Measurements from ENCODE around the gene AADAC.
"Not testable (repeated sequence)": the region's sequence is repeated elsewhere in the genome, so short reads cannot be mapped to it uniquely, and the experiment has no call there.

Gene AADAC

DNA sequence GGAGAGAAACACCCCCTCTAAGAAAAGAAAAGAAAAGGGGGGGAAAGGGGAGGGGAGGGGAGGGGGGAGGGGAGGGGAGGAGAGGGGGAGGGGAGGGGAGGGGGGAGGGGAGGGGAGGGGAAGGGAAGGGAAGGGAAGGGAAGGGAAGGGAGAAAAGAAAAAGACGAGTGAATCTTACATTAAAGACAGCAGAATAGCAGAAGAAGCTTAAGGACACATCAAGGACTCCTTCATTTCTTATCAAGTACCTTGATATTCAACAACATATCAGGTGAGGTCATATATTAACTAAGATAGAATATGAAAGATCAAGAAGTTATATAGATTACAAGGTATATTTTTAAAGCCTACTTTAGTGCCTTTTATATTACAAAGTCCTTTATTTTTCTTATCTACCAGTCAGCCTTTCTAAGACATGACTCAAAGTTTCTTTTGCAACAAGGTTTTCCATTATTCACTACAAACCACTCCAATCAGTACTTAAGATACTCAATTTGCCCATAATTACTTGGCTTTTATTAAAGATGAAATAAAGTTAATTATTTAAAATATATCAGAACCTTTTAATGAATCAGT is 17.7 kb upstream of the AADAC start:
- DNase-seq (ENCODE audit: low read depth): no peak
- TF ChIP-seq, protein P1, sequence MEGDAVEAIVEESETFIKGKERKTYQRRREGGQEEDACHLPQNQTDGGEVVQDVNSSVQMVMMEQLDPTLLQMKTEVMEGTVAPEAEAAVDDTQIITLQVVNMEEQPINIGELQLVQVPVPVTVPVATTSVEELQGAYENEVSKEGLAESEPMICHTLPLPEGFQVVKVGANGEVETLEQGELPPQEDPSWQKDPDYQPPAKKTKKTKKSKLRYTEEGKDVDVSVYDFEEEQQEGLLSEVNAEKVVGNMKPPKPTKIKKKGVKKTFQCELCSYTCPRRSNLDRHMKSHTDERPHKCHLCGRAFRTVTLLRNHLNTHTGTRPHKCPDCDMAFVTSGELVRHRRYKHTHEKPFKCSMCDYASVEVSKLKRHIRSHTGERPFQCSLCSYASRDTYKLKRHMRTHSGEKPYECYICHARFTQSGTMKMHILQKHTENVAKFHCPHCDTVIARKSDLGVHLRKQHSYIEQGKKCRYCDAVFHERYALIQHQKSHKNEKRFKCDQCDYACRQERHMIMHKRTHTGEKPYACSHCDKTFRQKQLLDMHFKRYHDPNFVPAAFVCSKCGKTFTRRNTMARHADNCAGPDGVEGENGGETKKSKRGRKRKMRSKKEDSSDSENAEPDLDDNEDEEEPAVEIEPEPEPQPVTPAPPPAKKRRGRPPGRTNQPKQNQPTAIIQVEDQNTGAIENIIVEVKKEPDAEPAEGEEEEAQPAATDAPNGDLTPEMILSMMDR (conservative IDR thresholded peaks at IDR 0.05; ENCODE audit: low read length): no peak
- no peak overlapping the region for H3K4me3 ChIP-seq (ENCODE audit: low read length)

DNA sequence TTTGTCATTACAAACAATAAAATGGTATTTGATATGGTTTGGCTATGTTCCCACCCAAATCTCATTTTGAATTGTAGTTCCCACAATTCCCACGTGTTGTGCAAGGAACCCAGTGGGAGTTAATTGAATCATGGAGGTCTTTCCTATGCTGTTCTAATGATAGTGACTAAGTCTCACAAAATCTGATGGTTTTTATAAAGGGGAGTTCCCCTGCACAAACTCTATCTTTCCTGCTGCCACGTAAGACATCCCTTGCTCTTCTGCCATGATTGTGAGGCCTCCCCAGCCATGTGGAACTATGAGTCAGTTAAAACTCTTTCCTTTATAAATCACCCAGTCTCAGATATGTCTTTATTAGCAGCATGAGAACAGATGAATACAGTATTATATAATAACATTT is 15.4 kb upstream of the AADAC start:
- H3K4me3 ChIP-seq (ENCODE audit: low read length): no peak overlapping the region
- TF ChIP-seq, protein P1 (conservative IDR thresholded peaks at IDR 0.05; ENCODE audit: low read length): no peak
- no peak for DNase-seq (ENCODE audit: low read depth)

DNA sequence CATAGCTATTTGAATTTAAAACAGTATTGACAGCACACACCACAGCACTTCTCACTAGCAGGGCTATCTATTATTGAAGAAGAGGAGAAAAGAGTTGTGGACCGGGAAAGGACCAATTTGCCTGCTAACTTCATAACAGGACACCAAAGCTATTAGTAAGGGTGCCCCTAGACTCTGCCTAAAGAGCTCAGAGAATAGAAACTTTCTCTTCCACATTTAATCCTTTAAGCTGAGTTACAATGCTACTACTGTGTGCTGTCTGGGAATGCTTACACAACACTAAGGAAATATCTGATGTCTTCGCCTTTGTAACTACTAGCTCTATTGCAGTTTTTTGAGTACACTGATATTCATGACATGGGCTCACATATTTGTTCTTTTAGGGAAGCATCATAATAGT is 13.5 kb upstream of the AADAC start:
- TF ChIP-seq, protein P1 (conservative IDR thresholded peaks at IDR 0.05; ENCODE audit: low read length): no peak
- H3K4me3 ChIP-seq (ENCODE audit: low read length): no peak overlapping the region
- no peak for DNase-seq (ENCODE audit: low read depth)

DNA sequence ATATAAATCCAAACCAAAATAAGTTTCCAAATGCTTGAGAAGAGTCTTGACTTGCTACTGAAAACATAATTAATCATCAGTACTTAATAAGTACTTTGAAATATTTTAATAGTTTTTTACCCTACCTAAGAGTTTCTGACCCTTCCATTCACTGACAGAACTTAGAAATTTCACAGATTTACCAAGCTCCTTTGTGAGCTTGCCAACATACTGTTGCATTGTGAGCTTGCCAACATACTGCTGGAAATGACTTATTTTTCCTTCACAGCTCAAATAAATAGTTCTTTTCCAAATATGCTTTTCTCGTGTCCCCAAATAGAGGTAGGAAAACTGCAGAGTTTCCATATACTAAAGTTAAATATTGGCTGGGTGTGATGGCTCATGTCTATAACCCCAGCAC is 9.6 kb upstream of the AADAC start:
- TF ChIP-seq, protein P1 (conservative IDR thresholded peaks at IDR 0.05; ENCODE audit: low read length): no peak
- no peak overlapping the region for H3K4me3 ChIP-seq (ENCODE audit: low read length)
- no peak for DNase-seq (ENCODE audit: low read depth)

DNA sequence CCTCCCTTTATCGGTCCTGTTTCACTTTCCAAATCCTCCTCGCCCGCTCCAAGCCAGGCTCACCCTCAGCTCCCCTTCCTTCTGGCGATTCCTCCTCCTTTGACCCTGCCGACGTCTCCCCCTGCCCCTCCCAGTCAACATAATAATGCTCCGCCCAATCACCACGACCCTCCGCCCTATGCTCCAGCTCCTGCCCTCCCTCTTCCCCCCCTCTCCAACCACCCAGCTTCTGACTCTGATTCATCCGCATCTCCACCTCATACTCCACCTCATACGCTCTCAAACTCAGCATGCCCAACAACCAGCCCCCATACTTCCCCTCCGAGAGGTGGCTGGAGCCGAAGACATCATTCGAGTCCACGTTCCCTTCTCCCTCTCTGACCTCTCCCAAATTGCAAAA is 7.1 kb upstream of the AADAC start:
- TF ChIP-seq, protein P1 (conservative IDR thresholded peaks at IDR 0.05; ENCODE audit: low read length): no peak
- DNase-seq (ENCODE audit: low read depth): no peak
- H3K4me3 ChIP-seq (ENCODE audit: low read length): no peak overlapping the region

DNA sequence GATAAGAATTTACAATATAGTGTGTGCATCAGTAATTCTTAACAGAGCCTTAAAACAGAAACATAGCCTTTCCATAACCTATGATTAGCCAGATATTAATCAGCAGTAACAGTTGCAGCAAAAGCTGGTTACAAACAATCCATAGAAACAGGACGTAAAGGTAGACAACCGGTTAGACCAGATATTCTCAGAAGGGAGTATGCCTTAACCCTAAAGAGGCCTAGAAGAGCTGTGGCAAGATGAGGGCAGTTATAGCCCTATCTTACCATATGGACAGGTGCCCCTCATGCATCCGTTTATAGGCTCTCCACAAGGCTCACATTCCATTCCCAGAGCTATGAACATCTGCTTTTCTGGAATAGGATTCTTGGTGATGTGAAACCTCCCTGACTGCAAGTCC is 5.0 kb upstream of the AADAC start:
- not testable (repeated sequence) for H3K4me3 ChIP-seq (ENCODE audit: low read length); DNase-seq (ENCODE audit: low read depth)

DNA sequence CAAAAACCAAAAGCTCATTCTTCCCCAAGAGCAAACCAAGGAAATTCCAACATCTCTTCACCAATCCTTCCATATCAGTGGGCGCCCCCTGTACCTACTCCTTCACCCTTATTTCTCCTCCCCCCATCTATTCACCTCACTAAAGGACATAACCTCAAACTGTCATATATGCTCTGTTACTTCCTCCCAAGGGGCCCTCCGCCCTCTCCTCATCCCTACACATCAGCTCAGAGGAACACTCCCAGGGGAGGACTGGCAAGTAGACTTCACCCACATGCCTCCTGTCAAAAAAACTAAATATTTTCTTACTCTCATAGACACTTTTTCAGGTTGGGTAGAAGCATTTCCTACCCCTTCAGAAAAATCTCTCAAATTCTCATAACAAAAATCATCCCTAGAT is 2.4 kb upstream of the AADAC start:
- no peak overlapping the region for H3K4me3 ChIP-seq (ENCODE audit: low read length)
- TF ChIP-seq, protein P1 (conservative IDR thresholded peaks at IDR 0.05; ENCODE audit: low read length): no peak
- DNase-seq (ENCODE audit: low read depth): no peak

DNA sequence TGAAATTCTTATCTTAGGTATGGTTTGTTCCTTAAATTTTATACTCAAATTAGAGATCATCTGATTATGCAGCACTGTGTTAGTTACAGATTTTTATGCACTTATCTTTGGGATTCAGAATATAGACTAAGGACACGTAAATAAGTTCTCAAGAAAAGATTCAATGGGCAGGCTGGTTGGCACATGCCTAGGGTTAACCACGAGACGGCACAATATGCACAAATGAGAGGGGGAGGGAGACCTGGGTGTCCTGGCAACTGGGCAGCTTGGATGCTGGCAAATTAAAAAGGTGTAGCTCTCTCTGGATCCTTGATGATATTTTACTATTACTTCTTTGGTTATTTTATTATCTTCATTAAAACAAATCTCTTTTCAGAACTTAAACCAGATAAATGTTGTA is 672 bp downstream of the AADAC start:
- H3K4me3 ChIP-seq (ENCODE audit: low read length): no peak overlapping the region
- no peak for DNase-seq (ENCODE audit: low read depth)
- TF ChIP-seq, protein P1 (conservative IDR thresholded peaks at IDR 0.05; ENCODE audit: low read length): no peak

All from AG10803 (cell line).